ENCODE data around the gene MUC2. TPM values are rescaled to one million over a fixed set of nuclear protein-coding genes. Genes with fewer than 3 reads are reported as not detected.

Gene MUC2
- total RNA-seq, 4 donors from 2014 or later = 269 to 910 (median 671) TPM

DNA sequence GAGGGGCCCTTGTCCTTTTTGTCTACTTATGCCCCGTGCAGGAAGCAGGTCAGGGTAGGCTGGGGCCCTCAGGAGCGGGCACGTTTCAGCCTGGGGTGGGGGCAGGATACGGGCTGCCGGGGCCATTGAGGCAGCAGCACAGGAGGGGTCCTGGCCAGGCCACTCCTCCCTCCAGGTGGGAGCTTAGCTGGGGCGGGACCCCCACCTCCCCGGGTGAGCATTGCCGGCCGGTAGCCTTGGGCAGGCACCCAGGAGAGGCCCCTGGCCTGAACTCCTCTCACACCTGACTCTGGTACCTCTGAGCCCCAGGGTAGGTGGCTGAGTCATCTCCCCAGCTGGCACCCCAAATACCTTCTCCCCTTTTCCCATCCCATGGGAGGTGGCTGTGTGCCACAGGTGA lies 33.2 kb upstream of the MUC2 start:
- peaks cover 0 to 5% (median 2%) of the 10 kb centered on the region in 4 donors for H3K4me1 ChIP-seq
- WGBS, 2 donors (ENCODE audit: low coverage in 1 of 2) = 60% methylated on average over 2 of the region's 9 CpGs; no CpG with 5 or more reads in 1 of the 2 donors

DNA sequence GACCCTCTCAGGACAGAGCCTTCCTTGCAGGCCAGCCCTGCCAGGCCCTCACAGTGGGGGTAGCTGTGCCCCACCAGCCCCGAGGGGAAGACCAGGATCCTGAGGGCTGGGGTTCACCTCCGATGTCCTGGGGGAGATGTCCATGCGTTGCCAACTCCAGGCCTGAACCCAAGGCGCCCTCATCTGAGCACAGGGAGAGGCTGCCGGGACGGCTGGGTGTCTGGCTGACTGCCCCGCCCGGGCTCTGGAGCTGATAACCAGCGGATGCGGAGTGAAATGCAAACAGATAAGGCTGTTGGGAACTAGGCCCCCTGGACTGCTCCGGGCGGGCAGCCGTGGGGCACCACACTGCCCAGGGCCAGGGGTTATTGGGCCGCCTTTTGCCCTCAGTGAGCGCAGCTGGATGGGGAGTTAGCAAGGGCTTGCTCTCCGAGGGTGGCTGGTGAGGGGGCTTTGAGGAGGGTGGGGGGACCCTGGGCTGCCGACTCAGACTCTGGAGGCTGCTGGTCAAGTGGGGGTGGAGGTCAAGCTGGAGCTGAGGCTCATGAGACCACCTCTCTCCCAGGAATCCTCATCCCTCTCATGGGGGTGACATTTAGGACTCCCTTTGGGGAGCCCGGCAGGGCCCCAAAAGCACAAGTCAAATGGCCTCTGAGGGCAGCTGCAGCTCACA lies 32.6 kb upstream of the MUC2 start:
- Histone ChIP-seq H3K36me3 (no peaks in the 10 kb centered on the region), H3K27me3 (peaks cover 49% of the 10 kb centered on the region), H3K9me3 (no peaks in the 10 kb centered on the region), H3K4me1 (peaks cover 0 to 5% (median 2%) of the 10 kb centered on the region in 4 donors), H3K4me3 (no peak overlapping the region), H3K27ac (no peak overlapping the region)
- in situ Hi-C loops (cut with MboI; ENCODE audit: low pct_ligation_motif_present in 1 of 4, low pct_unique_long_range_greater_than_20kb in 1 of 4, low sequenced_read_pairs in 3 of 4) = loop anchor here in 3 of 4 donors (25.0 kb wide), 2 partner anchors 130 to 180 kb away; partner anchors contain the start of gene CHID1 (in 1 of the 3)
- TF ChIP-seq, protein P1, sequence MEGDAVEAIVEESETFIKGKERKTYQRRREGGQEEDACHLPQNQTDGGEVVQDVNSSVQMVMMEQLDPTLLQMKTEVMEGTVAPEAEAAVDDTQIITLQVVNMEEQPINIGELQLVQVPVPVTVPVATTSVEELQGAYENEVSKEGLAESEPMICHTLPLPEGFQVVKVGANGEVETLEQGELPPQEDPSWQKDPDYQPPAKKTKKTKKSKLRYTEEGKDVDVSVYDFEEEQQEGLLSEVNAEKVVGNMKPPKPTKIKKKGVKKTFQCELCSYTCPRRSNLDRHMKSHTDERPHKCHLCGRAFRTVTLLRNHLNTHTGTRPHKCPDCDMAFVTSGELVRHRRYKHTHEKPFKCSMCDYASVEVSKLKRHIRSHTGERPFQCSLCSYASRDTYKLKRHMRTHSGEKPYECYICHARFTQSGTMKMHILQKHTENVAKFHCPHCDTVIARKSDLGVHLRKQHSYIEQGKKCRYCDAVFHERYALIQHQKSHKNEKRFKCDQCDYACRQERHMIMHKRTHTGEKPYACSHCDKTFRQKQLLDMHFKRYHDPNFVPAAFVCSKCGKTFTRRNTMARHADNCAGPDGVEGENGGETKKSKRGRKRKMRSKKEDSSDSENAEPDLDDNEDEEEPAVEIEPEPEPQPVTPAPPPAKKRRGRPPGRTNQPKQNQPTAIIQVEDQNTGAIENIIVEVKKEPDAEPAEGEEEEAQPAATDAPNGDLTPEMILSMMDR (IDR thresholded peaks at IDR 0.05) = no peak
- no peak for TF ChIP-seq POLR2AphosphoS5 (IDR thresholded peaks at IDR 0.05)
- no peak for TF ChIP-seq EP300 (IDR thresholded peaks at IDR 0.05; ENCODE audit: low read depth)
- TF ChIP-seq POLR2A (IDR thresholded peaks at IDR 0.05) = no peak
- peak; percentile 53 for DNase-seq
- intact Hi-C loops (cut with DNase I; ENCODE audit: low total_unique reads) = no loop called here
- 54% methylated on average over 16 of the region's 18 CpGs; no CpG with 5 or more reads in 1 of the 2 donors for WGBS, 2 donors (ENCODE audit: low coverage in 1 of 2)

More for the DNA sequence above, 33.2 kb upstream of the MUC2 start:
- intact Hi-C loops (cut with DNase I; ENCODE audit: low total_unique reads) = no loop called here
- TF ChIP-seq EP300 (IDR thresholded peaks at IDR 0.05; ENCODE audit: low read depth) = no peak
- TF ChIP-seq POLR2A (IDR thresholded peaks at IDR 0.05) = no peak
- H3K27ac ChIP-seq = no peak overlapping the region
- H3K36me3 ChIP-seq = no peaks in the 10 kb centered on the region
- DNase-seq = no peak
- H3K9me3 ChIP-seq = no peaks in the 10 kb centered on the region
- in situ Hi-C loops (cut with MboI; ENCODE audit: low pct_ligation_motif_present in 1 of 4, low pct_unique_long_range_greater_than_20kb in 1 of 4, low sequenced_read_pairs in 3 of 4) = loop anchor here in 3 of 4 donors (25.0 kb wide), 2 partner anchors 129 to 179 kb away; partner anchors contain the start of gene CHID1 (in 1 of the 3)
- H3K4me3 ChIP-seq = no peak overlapping the region
- H3K27me3 ChIP-seq = peaks cover 51% of the 10 kb centered on the region

DNA sequence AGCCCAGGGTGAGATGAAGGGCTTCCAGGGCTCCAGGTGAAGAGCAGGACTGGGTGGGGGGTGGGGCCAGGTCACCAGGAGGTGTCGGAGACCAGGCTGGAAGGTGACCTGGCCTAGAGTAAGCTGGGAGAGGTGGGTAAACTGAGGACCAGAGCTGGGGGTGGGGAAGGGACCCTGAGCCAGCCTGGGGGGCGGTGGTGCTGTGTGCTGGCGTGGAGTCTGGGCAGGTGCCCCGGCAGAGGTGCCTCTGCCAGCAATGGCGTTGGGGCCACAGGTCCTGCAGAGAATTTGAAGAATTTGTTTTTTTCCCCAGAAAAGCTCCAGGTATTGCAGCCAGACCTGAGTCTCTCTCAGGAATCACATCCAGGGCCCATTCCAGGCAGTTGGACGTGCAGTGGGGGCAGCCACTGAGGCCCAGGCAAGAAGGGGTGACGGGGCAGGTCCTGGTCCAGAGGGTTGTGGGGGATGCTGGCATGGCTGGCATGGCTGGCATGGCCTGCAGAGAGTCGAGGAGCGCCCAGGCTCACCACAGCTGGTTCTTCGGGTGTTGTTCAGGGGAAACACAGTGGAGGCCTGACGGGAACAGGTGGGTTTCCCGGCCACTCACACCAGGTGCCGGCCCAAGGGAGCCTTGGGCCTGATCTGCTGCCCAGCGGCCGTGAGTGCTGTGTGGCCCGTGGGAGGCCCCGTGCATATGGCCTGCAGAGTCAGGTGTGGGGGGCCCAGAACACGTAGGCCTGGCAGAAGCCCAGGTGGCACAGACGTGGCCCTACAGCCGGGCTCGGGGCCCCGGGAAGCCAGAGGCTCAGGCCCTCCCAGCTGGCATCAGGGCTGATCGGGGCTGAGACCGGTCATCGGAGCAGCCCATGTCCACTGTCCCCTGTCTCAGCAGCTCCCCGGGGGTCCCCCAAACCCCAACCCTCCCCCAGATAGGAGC lies 31.8 kb upstream of the MUC2 start:
- no peaks in the 10 kb centered on the region for H3K36me3 ChIP-seq
- no peak for TF ChIP-seq POLR2A (IDR thresholded peaks at IDR 0.05)
- TF ChIP-seq, protein P1 (IDR thresholded peaks at IDR 0.05) = no peak
- no peak for TF ChIP-seq POLR2AphosphoS5 (IDR thresholded peaks at IDR 0.05)
- no peak for TF ChIP-seq EP300 (IDR thresholded peaks at IDR 0.05; ENCODE audit: low read depth)
- H3K4me1 ChIP-seq = peaks cover 0 to 5% (median 2%) of the 10 kb centered on the region in 4 donors
- 69% methylated on average over 20 of the region's 26 CpGs; no CpG with 5 or more reads in 1 of the 2 donors for WGBS, 2 donors (ENCODE audit: low coverage in 1 of 2)
- no peak for DNase-seq
- H3K27ac ChIP-seq = no peak overlapping the region
- intact Hi-C loops (cut with DNase I; ENCODE audit: low total_unique reads) = no loop called here
- no peak overlapping the region for H3K4me3 ChIP-seq
- peaks cover 49% of the 10 kb centered on the region for H3K27me3 ChIP-seq
- H3K9me3 ChIP-seq = no peaks in the 10 kb centered on the region
- in situ Hi-C loops (cut with MboI; ENCODE audit: low pct_ligation_motif_present in 1 of 4, low pct_unique_long_range_greater_than_20kb in 1 of 4, low sequenced_read_pairs in 3 of 4) = loop anchor here in 3 of 4 donors (25.0 kb wide), 2 partner anchors 131 to 181 kb away; partner anchors contain the start of gene CHID1 (in 1 of the 3)

DNA sequence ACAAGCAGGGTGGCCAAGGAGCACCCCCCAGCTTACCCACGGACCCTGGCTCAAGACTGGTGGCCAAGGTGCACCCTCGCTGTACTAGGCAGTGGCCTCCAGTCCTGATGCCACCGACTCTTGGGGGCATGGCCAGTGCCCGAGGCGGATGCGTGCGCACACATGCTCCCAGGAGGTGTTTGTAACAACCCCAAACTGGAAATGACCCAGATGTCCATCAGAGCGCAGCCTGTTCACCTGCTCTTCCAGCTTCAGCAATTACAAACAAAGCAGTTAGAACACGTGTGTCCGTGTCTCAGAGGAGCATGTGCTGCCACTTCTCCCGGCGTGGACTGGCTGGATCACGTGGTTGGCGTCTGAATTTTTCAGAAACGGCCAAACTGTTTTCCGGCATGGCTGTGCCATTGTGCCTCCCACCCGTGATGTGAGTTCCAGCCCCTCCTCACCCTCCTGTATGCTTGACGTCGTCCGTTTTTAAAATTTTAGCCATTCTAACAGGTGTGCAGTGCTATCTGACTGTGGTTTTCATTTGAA lies 31.0 kb upstream of the MUC2 start:
- Histone ChIP-seq H3K4me3 (no peak overlapping the region), H3K27ac (no peak overlapping the region), H3K36me3 (no peaks in the 10 kb centered on the region), H3K9me3 (no peaks in the 10 kb centered on the region), H3K4me1 (peaks cover 0 to 5% (median 2%) of the 10 kb centered on the region in 4 donors), H3K27me3 (peaks cover 57% of the 10 kb centered on the region)
- in situ Hi-C loops (cut with MboI; ENCODE audit: low pct_ligation_motif_present in 1 of 4, low pct_unique_long_range_greater_than_20kb in 1 of 4, low sequenced_read_pairs in 3 of 4) (loop anchor here in 3 of 4 donors (25.0 kb wide), 2 partner anchors 131 to 181 kb away; partner anchors contain the start of gene CHID1 (in 1 of the 3)), intact Hi-C loops (cut with DNase I; ENCODE audit: low total_unique reads) (no loop called here)
- 59 to 60% methylated on average over 6 to 20 of the region's 20 CpGs for WGBS, 2 donors (ENCODE audit: low coverage in 1 of 2)
- DNase-seq = no peak
- TF ChIP-seq POLR2AphosphoS5 (IDR thresholded peaks at IDR 0.05) (no peak), POLR2A (IDR thresholded peaks at IDR 0.05) (no peak)
- TF ChIP-seq, protein P1 (IDR thresholded peaks at IDR 0.05) = no peak
